Neuron (in vitro differentiated cells): ENCODE results near the gene PNN.
"Not testable (repeated sequence)": the region's sequence is repeated elsewhere in the genome, so short reads cannot be mapped to it uniquely, and the experiment has no call there.

ENCODE experiments used
- H2AFZ ChIP-seq: one replicate; pipeline ENCODE4 v1.6.1; 2013; ENCODE audit warnings: low read depth, mild to moderate bottlenecking, inconsistent platforms, low read length, moderate library complexity
- H3K27me3 ChIP-seq: one replicate; pipeline ENCODE4 v1.6.1; 2013; ENCODE audit warnings: low read length; ENCODE audit not compliant: insufficient read depth
- H3K36me3 ChIP-seq: one replicate; pipeline ENCODE4 v1.6.1; 2013; ENCODE audit warnings: low read length; ENCODE audit not compliant: insufficient read depth
- H3K4me1 ChIP-seq: one replicate; pipeline ENCODE4 v1.6.1; 2013; ENCODE audit warnings: low read length; ENCODE audit not compliant: insufficient read depth
- H3K4me3 ChIP-seq: 2 replicates; pipeline ENCODE4 v1.5.1; 2013; ENCODE audit warnings: mild to moderate bottlenecking, low read length, moderate library complexity
- H3K9me3 ChIP-seq: one replicate; pipeline ENCODE4 v1.6.1; 2013; ENCODE audit warnings: low read length

The PNN gene

GRCh38 chr14:39228044-39228443 is 53.0 kb downstream of the PNN start:
- no peak overlapping the region for H2AFZ ChIP-seq
- no peaks in the 10 kb centered on the region for H3K4me1 ChIP-seq
- H3K27me3 ChIP-seq: no peaks in the 10 kb centered on the region
- H3K9me3 ChIP-seq: no peaks in the 10 kb centered on the region
- no peaks in the 10 kb centered on the region for H3K36me3 ChIP-seq
- no peak overlapping the region for H3K4me3 ChIP-seq

- no peak overlapping the region for H2AFZ ChIP-seq
- no peaks in the 10 kb centered on the region for H3K36me3 ChIP-seq
- H3K9me3 ChIP-seq: no peaks in the 10 kb centered on the region
- H3K4me1 ChIP-seq: no peaks in the 10 kb centered on the region
- no peaks in the 10 kb centered on the region for H3K27me3 ChIP-seq
- no peak overlapping the region for H3K4me3 ChIP-seq
Observed at GRCh38 chr14:39228509-39229221, 53.6 kb downstream of the PNN start.

- no peaks in the 10 kb centered on the region for H3K9me3 ChIP-seq
- no peak overlapping the region for H3K4me3 ChIP-seq
- H3K4me1 ChIP-seq: no peaks in the 10 kb centered on the region
- H3K27me3 ChIP-seq: no peaks in the 10 kb centered on the region
- H2AFZ ChIP-seq: no peak overlapping the region
- H3K36me3 ChIP-seq: no peaks in the 10 kb centered on the region
Observed at GRCh38 chr14:39229222-39229543, 54.1 kb downstream of the PNN start.

- H3K4me3 ChIP-seq: no peak overlapping the region
- H3K27me3 ChIP-seq: no peaks in the 10 kb centered on the region
- H2AFZ ChIP-seq: no peak overlapping the region
- H3K9me3 ChIP-seq: no peaks in the 10 kb centered on the region
- H3K4me1 ChIP-seq: no peaks in the 10 kb centered on the region
- H3K36me3 ChIP-seq: no peaks in the 10 kb centered on the region
Observed at GRCh38 chr14:39229601-39230110, 54.6 kb downstream of the PNN start.

- no peak overlapping the region for H2AFZ ChIP-seq
- no peak overlapping the region for H3K4me3 ChIP-seq
- no peaks in the 10 kb centered on the region for H3K27me3 ChIP-seq
- H3K36me3 ChIP-seq: no peaks in the 10 kb centered on the region
- H3K4me1 ChIP-seq: no peaks in the 10 kb centered on the region
- no peaks in the 10 kb centered on the region for H3K9me3 ChIP-seq
Observed at GRCh38 chr14:39230416-39231035, 55.5 kb downstream of the PNN start.

GRCh38 chr14:39231751-39232553 is 56.9 kb downstream of the PNN start:
- H3K4me1 ChIP-seq, H3K4me3 ChIP-seq, H3K27me3 ChIP-seq, H3K36me3 ChIP-seq, H2AFZ ChIP-seq, H3K9me3 ChIP-seq: not testable (repeated sequence)
